Loucy (cell line): Measurements from ENCODE around the gene SLC8A2.

ENCODE experiments used
- H2AFZ ChIP-seq: fragments of 200-600 bp; sonication (generic); 2 replicates; pipeline ENCODE4 v1.6.0; 2016; ENCODE audit warnings: antibody characterized with exemption, mild to moderate bottlenecking, low read length, moderate library complexity
- H3F3A ChIP-seq: fragments of 200-600 bp; 2 replicates; pipeline ENCODE4 v1.6.0; 2016; ENCODE audit warnings: antibody characterized with exemption, low read depth, mild to moderate bottlenecking
- H3K27me3 ChIP-seq: fragments of 200-600 bp; sonication (generic); 2 replicates; pipeline ENCODE4 v1.6.1; 2014; ENCODE audit warnings: low read length, mild to moderate bottlenecking; ENCODE audit not compliant: insufficient read depth, poor library complexity, severe bottlenecking
- H3K36me3 ChIP-seq: fragments of 200-600 bp; sonication (generic); 2 replicates; pipeline ENCODE4 v1.6.1; 2016; ENCODE audit warnings: low read length; ENCODE audit not compliant: insufficient read depth
- H3K4me1 ChIP-seq: fragments of 200-600 bp; sonication (generic); 2 replicates; pipeline ENCODE4 v1.5.1; 2014; ENCODE audit warnings: low read length, mild to moderate bottlenecking; ENCODE audit not compliant: insufficient read depth, poor library complexity, severe bottlenecking
- H3K4me2 ChIP-seq: fragments of 200-600 bp; sonication (generic); 2 replicates; pipeline ENCODE4 v1.6.0; 2014; ENCODE audit warnings: antibody characterized with exemption, low read length, low read depth, mild to moderate bottlenecking; ENCODE audit not compliant: poor library complexity, severe bottlenecking
- H3K4me3 ChIP-seq: fragments of 200-600 bp; sonication (generic); 2 replicates; pipeline ENCODE4 v1.5.1; 2014; ENCODE audit warnings: low read length, mild to moderate bottlenecking, mixed read lengths; ENCODE audit not compliant: poor library complexity, severe bottlenecking
- H3K79me2 ChIP-seq: fragments of 200-600 bp; sonication (generic); 2 replicates; pipeline ENCODE4 v1.6.1; 2014; ENCODE audit warnings: low read length; ENCODE audit not compliant: insufficient read depth
- H3K9ac ChIP-seq: fragments of 200-600 bp; sonication (generic); 2 replicates; pipeline ENCODE4 v1.6.0; 2014; ENCODE audit warnings: mild to moderate bottlenecking, low read depth, low read length, moderate library complexity; ENCODE audit not compliant: poor library complexity, severe bottlenecking
- H3K9me2 ChIP-seq: fragments of 200-600 bp; sonication (generic); replicated peaks from 2 replicates; pipeline ENCODE4 v1.6.1; 2016; ENCODE audit warnings: low read depth, low read length, mixed read lengths
- H3K9me3 ChIP-seq: fragments of 200-600 bp; sonication (generic); 2 replicates; pipeline ENCODE4 v1.6.1; 2014; ENCODE audit warnings: mild to moderate bottlenecking, antibody characterized with exemption, low read length, low read depth; ENCODE audit not compliant: insufficient read depth
- H4K20me1 ChIP-seq: fragments of 200-600 bp; sonication (generic); 2 replicates; pipeline ENCODE4 v1.6.0; 2014; ENCODE audit warnings: antibody characterized with exemption, low read length, mild to moderate bottlenecking; ENCODE audit not compliant: insufficient read depth, poor library complexity, severe bottlenecking
- CTCF ChIP-seq: fragments of 200-600 bp; sonication (generic); conservative IDR thresholded peaks from 2 replicates; pipeline ENCODE4 v1.5.1; 2014; ENCODE audit warnings: mild to moderate bottlenecking, antibody characterized with exemption, low read length
- EZH2phosphoT487 ChIP-seq: fragments of 200-600 bp; IDR thresholded peaks from 2 replicates; pipeline ENCODE4 v1.6.1; 2018; ENCODE audit warnings: antibody characterized with exemption, mild to moderate bottlenecking, moderate library complexity, borderline replicate concordance

The SLC8A2 gene

GRCh38 chr19:47443331-47443730 lies 28.4 kb downstream of the SLC8A2 start:
- Histone ChIP-seq H3K4me2 (no peak overlapping the region), H3K27me3 (no peaks in the 10 kb centered on the region), H3K9me3 (no peaks in the 10 kb centered on the region), H3K9ac (no peak overlapping the region), H3K79me2 (no peaks in the 10 kb centered on the region), H3K4me1 (peaks cover 4% of the 10 kb centered on the region), H3F3A (no peaks in the 10 kb centered on the region), H3K36me3 (no peaks in the 10 kb centered on the region), H4K20me1 (no peaks in the 10 kb centered on the region), H3K9me2 (no peaks in the 10 kb centered on the region), H3K4me3 (no peak overlapping the region), H2AFZ (no peak overlapping the region)
- TF ChIP-seq EZH2phosphoT487 (no peak), CTCF (no peak)

DNA sequence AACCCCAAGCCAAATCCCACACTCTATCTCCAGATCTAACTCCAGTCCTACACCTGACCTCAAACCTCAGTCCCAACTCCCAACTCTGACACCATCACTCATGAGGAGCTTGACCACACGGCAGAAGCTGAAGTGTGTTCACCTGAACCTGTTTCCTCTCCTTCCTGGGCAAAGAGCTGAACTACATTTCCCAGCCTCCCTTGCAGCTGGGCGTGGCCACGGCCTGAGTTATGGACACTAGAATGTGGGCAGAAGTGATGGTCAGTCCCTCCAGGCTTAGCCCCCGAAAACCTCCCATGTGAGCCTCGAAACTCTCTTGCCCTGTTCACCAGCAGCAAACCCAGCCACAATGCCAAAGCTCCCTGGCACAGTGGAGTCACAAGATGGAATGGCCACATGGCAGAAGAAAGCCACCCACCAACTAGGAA lies 32.9 kb downstream of the SLC8A2 start:
- no peaks in the 10 kb centered on the region for H3K4me1 ChIP-seq
- no peak overlapping the region for H2AFZ ChIP-seq
- no peaks in the 10 kb centered on the region for H3K79me2 ChIP-seq
- no peaks in the 10 kb centered on the region for H3K9me3 ChIP-seq
- H3K36me3 ChIP-seq: no peaks in the 10 kb centered on the region
- no peak overlapping the region for H3K9ac ChIP-seq
- no peak overlapping the region for H3K4me3 ChIP-seq
- no peak overlapping the region for H3K4me2 ChIP-seq
- TF ChIP-seq EZH2phosphoT487: no peak
- TF ChIP-seq CTCF: no peak
- H3K27me3 ChIP-seq: no peaks in the 10 kb centered on the region
- no peaks in the 10 kb centered on the region for H3K9me2 ChIP-seq
- H4K20me1 ChIP-seq: no peaks in the 10 kb centered on the region
- no peaks in the 10 kb centered on the region for H3F3A ChIP-seq

- TF ChIP-seq EZH2phosphoT487 (no peak), CTCF (no peak)
- Histone ChIP-seq H3K9me2 (no peaks in the 10 kb centered on the region), H3K27me3 (no peaks in the 10 kb centered on the region)
Observed at GRCh38 chr19:47437500-47437899, 34.2 kb downstream of the SLC8A2 start.

More at GRCh38 chr19:47437500-47437899, 34.2 kb downstream of the SLC8A2 start:
- H3K36me3 ChIP-seq: no peaks in the 10 kb centered on the region
- no peak overlapping the region for H3K9ac ChIP-seq
- no peaks in the 10 kb centered on the region for H3K9me3 ChIP-seq
- H4K20me1 ChIP-seq: no peaks in the 10 kb centered on the region
- H3F3A ChIP-seq: no peaks in the 10 kb centered on the region
- no peak overlapping the region for H3K4me2 ChIP-seq
- no peak overlapping the region for H2AFZ ChIP-seq
- H3K4me3 ChIP-seq: no peak overlapping the region
- H3K79me2 ChIP-seq: no peaks in the 10 kb centered on the region
- H3K4me1 ChIP-seq: peaks cover 5% of the 10 kb centered on the region
